ENCODE measurements around the gene DCLK1. TPM values are rescaled to one million over a fixed set of nuclear protein-coding genes. Genes with fewer than 3 reads are reported as not detected.

The DCLK1 gene
- total RNA-seq, 4 donors from 2014 or later = 21.3 to 63.8 (median 40.9) TPM

DNA sequence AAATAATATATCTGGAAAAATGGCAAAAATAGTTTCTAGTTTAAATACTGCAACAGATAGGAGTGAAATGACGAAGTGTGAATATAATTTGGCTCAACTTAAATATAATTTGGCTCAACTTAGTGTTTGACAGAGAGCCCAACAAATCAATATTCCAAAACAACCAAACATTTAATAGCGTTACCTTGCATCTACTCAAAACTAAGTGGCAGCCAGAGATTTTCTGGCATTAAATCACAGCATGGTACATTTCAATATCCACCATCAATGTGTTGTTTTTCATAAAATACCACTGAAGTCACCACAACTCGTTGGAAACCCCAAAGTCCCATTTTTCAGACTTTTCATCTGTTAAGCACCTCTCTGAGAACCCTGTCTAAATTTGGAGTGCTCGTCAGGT is 69.6 kb downstream of the DCLK1 start:
- Histone ChIP-seq H3K4me3 (no peak overlapping the region), H3K9me3 (no peaks in the 10 kb centered on the region), H3K4me1 (peaks cover 0 to 15% (median 0%) of the 10 kb centered on the region in 4 donors), H3K36me3 (no peaks in the 10 kb centered on the region), H3K27me3 (no peaks in the 10 kb centered on the region), H3K27ac (no peak overlapping the region)
- DNase-seq (ENCODE audit: low spot score in 2 of 2) = no peak
- 52 to 63% methylated on average over 4 of the region's 4 CpGs for WGBS, 2 donors
- no peak for TF ChIP-seq POLR2A (IDR thresholded peaks at IDR 0.05)
- TF ChIP-seq, protein P1, sequence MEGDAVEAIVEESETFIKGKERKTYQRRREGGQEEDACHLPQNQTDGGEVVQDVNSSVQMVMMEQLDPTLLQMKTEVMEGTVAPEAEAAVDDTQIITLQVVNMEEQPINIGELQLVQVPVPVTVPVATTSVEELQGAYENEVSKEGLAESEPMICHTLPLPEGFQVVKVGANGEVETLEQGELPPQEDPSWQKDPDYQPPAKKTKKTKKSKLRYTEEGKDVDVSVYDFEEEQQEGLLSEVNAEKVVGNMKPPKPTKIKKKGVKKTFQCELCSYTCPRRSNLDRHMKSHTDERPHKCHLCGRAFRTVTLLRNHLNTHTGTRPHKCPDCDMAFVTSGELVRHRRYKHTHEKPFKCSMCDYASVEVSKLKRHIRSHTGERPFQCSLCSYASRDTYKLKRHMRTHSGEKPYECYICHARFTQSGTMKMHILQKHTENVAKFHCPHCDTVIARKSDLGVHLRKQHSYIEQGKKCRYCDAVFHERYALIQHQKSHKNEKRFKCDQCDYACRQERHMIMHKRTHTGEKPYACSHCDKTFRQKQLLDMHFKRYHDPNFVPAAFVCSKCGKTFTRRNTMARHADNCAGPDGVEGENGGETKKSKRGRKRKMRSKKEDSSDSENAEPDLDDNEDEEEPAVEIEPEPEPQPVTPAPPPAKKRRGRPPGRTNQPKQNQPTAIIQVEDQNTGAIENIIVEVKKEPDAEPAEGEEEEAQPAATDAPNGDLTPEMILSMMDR (IDR thresholded peaks at IDR 0.05) = no peak

DNA sequence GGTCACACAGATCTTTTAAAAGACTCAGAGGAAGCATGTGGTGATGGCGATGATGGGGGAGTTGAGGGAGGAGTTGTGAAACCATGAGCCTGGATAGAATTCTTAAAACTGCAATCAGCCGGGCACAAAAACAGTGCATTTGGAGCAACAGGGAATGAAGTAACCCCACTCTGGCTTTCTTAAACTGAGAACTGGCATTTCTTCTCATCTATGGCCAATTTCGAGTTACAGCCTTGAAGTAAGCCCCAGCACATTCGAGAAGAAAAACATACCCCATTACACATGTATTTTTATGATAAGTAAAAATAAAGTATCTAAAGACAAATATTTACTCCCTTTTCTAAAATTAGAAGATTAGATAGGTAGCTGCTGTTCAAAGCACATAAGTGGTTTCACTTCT is 70.1 kb downstream of the DCLK1 start:
- H3K4me1 ChIP-seq = peaks cover 0 to 15% (median 0%) of the 10 kb centered on the region in 4 donors
- no peak overlapping the region for H3K27ac ChIP-seq
- TF ChIP-seq POLR2A (IDR thresholded peaks at IDR 0.05) = no peak
- TF ChIP-seq, protein P1 (IDR thresholded peaks at IDR 0.05) = no peak
- TF ChIP-seq EP300 (IDR thresholded peaks at IDR 0.05) = no peak
- H3K9me3 ChIP-seq = no peaks in the 10 kb centered on the region
- 61 to 67% methylated on average over 4 of the region's 4 CpGs for WGBS, 2 donors
- H3K4me3 ChIP-seq = no peak overlapping the region
- no peaks in the 10 kb centered on the region for H3K27me3 ChIP-seq
- no peak for DNase-seq (ENCODE audit: low spot score in 2 of 2)
- H3K36me3 ChIP-seq = no peaks in the 10 kb centered on the region

DNA sequence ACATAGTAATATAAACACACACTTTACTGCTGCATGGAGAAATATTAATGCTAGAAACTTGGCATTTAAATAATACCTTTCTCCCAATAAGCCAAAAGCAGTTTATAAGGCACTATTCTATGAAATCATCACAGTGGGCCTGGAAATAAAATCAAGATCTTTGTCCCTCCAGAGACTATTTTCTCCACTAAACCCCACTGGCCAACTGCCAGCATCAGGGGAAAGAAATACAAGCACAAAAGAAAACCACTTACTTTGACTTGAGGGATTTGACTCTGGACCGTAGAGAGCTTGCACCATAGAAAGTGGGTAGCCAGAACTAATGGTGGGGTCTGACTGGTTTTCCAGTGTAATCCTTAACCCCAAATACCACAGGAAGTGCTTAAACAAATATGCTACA is 71.9 kb downstream of the DCLK1 start:
- no peak for TF ChIP-seq EP300 (IDR thresholded peaks at IDR 0.05)
- TF ChIP-seq, protein P1 (IDR thresholded peaks at IDR 0.05) = no peak
- TF ChIP-seq POLR2A (IDR thresholded peaks at IDR 0.05) = no peak
- 13 to 22% methylated on average over 1 of the region's 1 CpG for WGBS, 2 donors
- no peaks in the 10 kb centered on the region for H3K27me3 ChIP-seq
- H3K4me1 ChIP-seq = peaks cover 0 to 15% (median 0%) of the 10 kb centered on the region in 4 donors
- H3K4me3 ChIP-seq = no peak overlapping the region
- peak; percentile 20 to 42 for DNase-seq (ENCODE audit: low spot score in 2 of 2)
- H3K36me3 ChIP-seq = no peaks in the 10 kb centered on the region
- no peaks in the 10 kb centered on the region for H3K9me3 ChIP-seq
- H3K27ac ChIP-seq = no peak overlapping the region

- Histone ChIP-seq H3K9me3 (no peaks in the 10 kb centered on the region), H3K4me1 (peaks cover 0 to 15% (median 0%) of the 10 kb centered on the region in 4 donors), H3K27ac (no peak overlapping the region), H3K27me3 (no peaks in the 10 kb centered on the region), H3K36me3 (no peaks in the 10 kb centered on the region), H3K4me3 (no peak overlapping the region)
- DNase-seq (ENCODE audit: low spot score in 2 of 2) = no peak
- 56 to 60% methylated on average over 2 of the region's 2 CpGs for WGBS, 2 donors
- no peak for TF ChIP-seq POLR2A (IDR thresholded peaks at IDR 0.05)
- no peak for TF ChIP-seq EP300 (IDR thresholded peaks at IDR 0.05)
- TF ChIP-seq, protein P1 (IDR thresholded peaks at IDR 0.05) = no peak
These were observed 73.1 kb downstream of the DCLK1 start for GRCh38 chr13:36058116-36058515.

DNA sequence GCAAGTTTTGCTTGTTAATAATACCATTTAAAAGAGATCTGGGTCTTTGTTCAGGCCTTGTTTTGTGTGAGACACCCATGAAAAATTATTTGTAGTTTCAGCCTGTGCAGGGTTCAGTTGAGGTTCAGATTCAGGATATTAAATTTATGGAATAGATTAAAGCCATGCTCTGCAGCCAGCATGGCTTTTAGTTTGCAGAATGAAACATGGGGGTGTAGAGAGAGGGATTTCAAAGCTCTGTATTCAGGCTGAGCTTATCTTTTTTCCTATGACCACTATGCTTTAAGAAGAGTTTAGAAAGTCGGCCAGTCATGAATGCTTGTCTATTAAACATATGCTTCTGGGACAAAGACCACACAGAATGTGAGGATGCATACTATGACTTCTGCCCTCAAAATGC is 73.6 kb downstream of the DCLK1 start:
- Histone ChIP-seq H3K27ac (no peak overlapping the region), H3K4me3 (no peak overlapping the region), H3K4me1 (peaks cover 0 to 15% (median 0%) of the 10 kb centered on the region in 4 donors), H3K9me3 (no peaks in the 10 kb centered on the region), H3K27me3 (no peaks in the 10 kb centered on the region), H3K36me3 (no peaks in the 10 kb centered on the region)
- WGBS, 2 donors = 58 to 69% methylated on average over 1 of the region's 1 CpG
- TF ChIP-seq EP300 (IDR thresholded peaks at IDR 0.05) = no peak
- TF ChIP-seq POLR2A (IDR thresholded peaks at IDR 0.05) = no peak
- TF ChIP-seq, protein P1 (IDR thresholded peaks at IDR 0.05) = no peak
- no peak for DNase-seq (ENCODE audit: low spot score in 2 of 2)

Data from tibial nerve (tissue), 4 donors.